GM13977 (cell line): ENCODE measurements around the gene SYT17.

Source experiments
- DNase-seq: peaks from one replicate; pipeline ENCODE4 v3.0.0; 2012; ENCODE audit warnings: low spot score
- CTCF ChIP-seq: IDR thresholded peaks from 2 replicates; pipeline ENCODE4 v1.5.1; 2012; ENCODE audit warnings: mild to moderate bottlenecking, control low read depth; ENCODE audit not compliant: insufficient read depth; ENCODE audit errors: extremely low read depth, missing control alignments
- in situ Hi-C: fragments of 300-500 bp; cut with MboI; formaldehyde crosslinking; loops from one replicate; pipeline ENCODE4 v1.12.0; 2022; ENCODE audit warnings: low sequenced_read_pairs, low pct_unique_long_range_greater_than_20kb, mixed read lengths, inconsistent platforms; ENCODE audit not compliant: unreplicated experiment

Gene SYT17

DNA sequence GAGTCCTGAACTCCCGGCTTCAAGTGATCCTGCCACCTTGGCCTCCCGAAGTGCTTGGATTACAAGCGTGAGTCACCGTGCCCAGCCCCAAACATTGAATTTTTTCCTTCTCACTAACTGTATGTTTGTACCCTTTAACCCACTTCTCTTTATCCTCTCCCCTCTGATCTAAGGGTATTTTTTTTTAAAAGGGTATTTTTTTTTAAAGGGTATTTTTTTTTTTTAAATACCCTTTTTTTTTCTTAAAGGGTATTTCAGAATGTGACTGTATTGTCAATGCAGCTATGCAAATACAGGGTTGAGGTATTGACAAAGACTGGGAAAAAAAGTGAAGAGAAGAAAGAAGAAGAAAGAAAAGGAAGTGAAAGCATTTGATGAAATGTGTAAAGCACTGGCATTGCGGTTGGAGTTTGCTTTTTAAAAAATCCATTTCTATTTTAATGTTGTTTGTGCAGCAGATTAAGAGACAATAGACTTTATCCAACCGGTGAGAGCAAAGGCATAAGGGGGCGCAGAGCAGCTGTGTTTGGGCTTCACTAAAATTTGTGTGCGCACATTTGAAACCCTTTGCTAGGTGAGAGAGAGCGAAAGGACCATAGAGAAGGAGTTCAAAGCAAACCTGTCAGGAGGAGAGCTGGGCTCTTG, 42.4 kb downstream of the SYT17 start:
- DNase-seq, result peak; percentile 56
- peak; percentile 32 for TF ChIP-seq CTCF
- in situ Hi-C loops, result no loop called here

DNA sequence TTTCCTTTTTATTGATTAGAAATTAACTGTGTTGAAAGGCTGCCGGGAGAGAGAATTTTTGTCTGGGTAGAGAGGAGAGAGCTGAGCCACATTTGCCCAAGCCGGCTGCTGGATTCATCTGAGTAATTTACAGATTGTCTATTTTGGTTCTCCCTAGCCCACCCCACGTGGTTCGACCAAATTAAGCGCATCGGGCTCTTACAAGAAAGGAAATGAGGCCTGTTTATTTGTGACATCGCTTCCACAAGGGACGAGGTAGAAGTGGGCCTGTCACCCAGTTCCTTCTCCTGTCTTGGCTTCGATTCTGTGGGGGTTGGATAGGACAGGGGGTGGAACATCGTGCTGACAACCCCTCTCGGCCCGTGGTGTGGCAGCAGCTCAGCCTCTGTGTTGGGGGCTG, 42.9 kb downstream of the SYT17 start:
- TF ChIP-seq CTCF, result no peak
- in situ Hi-C loops, result no loop called here
- DNase-seq, result peak; percentile 49

- TF ChIP-seq CTCF, result no peak
- no peak for DNase-seq
- in situ Hi-C loops, result no loop called here
Measured at GRCh38 chr16:19212059-19212458, 44.0 kb downstream of the SYT17 start.

GRCh38 chr16:19213885-19214284, 45.8 kb downstream of the SYT17 start:
- no peak for TF ChIP-seq CTCF
- DNase-seq, result no peak
- in situ Hi-C loops, result no loop called here

DNA sequence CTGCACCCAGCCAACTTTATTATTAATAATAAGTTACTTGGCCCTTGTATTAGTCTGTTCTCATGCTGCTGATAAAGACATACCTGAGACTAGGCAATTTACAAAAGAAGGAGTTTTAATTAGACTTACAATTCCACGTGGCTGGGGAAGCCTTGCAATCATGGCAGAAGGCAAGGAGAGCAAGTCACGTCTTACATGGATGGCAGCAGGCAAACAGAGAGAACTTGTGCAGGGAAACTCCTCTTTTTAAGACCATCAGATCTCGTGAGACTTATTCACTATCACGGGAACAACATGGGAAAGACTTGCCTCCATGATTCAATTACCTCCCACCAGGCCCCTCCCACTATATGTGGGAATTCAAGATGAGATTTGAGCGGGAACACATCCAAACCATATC, 47.7 kb downstream of the SYT17 start:
- no peak for TF ChIP-seq CTCF
- in situ Hi-C loops, result no loop called here
- no peak for DNase-seq

DNA sequence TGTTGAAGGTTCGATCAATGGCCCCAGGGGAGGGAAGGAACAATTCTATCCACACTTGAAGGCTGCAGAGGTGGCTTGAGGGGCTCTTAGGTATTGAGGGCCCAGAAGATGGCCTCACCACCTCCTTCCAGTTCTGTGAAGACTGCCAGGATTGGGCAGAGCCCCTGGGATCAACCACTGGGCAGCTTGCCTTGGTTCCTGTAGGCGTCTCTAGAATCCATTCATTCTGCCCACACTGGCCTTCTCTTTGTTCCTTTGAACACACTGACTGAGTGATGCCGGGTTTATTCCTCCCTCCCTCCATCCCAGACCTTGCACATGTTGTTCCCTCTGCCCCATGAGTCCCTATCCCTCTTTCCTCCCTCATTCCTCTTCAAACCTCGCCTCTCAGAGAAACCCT, 50.5 kb downstream of the SYT17 start:
- in situ Hi-C loops, result no loop called here
- TF ChIP-seq CTCF, result no peak
- DNase-seq, result no peak
